GM12873 (cell line): ENCODE data around the gene NMNAT1.

Experiments used
- TF ChIP-seq, protein P1 (sequence below): IDR thresholded peaks from 2 replicates; pipeline ENCODE4 v1.5.1; 2012; ENCODE audit warnings: low read depth, mild to moderate bottlenecking, moderate library complexity, low read length, control low read depth; ENCODE audit not compliant: insufficient read depth; ENCODE audit errors: missing control alignments

NMNAT1 gene

DNA sequence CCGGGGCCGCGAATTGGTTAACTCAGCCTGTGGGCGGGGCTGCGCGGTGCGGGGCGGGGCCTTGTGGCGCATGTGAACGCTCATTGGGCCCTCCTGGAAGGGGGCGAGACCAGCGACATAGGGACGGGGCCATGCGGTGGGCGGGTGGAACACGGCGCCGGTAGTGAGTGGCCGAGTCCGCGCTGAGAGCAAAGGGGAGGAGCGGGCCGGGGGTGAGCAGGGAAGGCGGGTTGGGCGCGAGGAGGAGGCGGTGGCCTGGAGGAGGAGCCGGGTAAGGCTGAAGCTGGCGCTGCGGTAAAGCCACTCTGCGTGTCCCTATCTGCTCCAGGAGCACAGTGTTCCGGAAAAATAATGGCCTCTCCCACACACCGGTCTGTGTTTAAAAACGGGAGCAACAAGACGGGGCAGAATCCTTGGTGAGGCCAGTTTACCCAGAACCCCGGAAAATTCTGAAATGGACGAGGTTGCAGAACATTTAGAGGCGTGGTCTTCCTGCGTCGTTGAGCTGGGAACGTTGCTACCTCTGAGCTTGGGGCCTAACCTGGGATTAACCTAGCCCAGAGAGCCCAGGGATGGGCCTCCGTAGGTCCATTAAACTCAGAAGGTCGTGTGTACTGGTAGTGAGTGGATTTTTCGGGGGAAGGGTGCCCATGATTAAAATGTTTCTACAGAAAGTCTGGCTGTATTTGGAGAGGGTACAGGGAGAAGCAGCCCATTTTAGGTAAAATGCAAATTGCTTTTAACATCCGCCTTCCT is 32.7 kb upstream of the NMNAT1 start:
- TF ChIP-seq, protein P1, sequence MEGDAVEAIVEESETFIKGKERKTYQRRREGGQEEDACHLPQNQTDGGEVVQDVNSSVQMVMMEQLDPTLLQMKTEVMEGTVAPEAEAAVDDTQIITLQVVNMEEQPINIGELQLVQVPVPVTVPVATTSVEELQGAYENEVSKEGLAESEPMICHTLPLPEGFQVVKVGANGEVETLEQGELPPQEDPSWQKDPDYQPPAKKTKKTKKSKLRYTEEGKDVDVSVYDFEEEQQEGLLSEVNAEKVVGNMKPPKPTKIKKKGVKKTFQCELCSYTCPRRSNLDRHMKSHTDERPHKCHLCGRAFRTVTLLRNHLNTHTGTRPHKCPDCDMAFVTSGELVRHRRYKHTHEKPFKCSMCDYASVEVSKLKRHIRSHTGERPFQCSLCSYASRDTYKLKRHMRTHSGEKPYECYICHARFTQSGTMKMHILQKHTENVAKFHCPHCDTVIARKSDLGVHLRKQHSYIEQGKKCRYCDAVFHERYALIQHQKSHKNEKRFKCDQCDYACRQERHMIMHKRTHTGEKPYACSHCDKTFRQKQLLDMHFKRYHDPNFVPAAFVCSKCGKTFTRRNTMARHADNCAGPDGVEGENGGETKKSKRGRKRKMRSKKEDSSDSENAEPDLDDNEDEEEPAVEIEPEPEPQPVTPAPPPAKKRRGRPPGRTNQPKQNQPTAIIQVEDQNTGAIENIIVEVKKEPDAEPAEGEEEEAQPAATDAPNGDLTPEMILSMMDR = no peak

DNA sequence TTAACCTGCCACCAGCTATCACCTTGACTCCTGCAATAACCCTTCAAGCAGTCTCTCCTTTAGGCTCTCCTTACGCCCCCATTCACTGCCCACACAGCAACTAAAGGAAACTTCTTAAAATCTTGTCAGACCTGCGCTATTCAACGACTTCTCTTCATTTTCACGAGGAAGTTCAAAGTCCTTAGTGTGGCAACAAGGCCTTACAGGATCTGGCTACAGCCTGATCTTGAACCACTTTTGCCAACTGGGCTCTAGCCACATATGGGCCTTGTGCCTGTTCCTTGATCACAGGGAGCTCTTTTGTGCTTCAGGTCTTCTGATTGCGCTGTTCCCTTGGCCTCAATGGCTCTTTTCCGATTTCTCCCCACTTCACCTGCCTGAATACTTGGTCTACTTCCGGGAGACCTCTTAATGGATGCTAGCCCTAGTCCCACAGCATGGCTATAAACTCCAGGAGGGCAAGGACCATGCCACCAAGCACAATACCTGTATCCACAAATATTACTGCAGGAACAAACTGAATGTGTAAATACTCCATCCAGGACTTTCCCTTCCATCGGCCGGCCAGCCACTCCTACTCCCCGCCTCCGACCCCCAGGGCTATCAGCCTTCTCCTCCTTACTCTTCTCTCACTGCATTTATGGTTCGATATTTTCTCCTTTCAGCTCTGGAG is 30.9 kb upstream of the NMNAT1 start:
- TF ChIP-seq, protein P1 = no peak

DNA sequence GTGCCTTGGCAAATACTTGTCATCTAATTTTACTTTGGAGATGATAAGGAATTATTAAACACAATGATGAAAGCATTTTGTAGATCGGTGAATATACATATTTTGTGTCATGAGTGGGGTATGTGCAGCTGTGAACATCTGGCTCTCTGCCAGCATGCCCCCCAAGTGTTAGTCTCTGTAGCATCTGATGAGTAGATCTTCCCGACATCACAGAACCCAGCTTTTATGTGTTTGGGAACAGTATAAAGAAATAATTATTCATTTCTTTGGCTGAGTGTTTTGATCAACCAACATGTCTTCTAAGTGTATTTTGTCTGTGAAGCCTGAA is 28.7 kb upstream of the NMNAT1 start:
- TF ChIP-seq, protein P1 = no peak

DNA sequence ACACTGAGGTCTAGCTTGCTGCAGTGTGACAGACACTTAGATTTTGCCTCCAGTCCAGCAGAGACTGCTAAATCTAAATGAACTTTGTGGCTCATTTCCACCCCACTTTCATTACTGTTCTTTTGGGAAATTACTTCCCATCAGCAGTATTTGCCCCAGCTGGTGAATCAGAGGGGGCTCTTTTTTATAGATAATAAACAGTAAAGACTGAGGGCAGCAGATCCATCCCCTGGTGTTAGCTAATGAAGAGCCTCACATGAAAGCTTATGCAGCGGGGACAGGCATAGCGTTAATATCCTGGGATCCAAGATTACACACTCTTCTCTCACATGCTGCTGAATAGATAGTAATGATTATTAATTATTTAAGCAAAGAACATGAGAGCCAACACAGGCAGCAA is 26.8 kb upstream of the NMNAT1 start:
- TF ChIP-seq, protein P1 = no peak

DNA sequence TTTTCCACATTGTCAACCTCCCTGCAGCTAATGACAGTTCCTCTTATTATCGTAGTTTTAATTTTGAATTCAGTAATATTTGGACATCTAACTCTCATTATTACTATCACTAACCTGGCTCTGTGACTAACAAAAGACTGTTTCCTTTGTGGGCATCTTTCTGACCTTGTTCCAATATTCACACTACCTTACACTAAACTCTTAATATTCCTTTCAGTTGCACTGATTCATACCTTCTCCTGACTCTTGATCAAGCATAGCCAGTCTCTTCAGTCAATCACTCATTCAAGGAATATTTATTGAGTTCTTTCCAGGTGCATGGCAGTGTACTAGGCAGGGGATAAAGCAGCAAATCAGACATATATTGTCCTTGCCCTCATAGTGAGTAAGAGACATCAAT is 25.4 kb upstream of the NMNAT1 start:
- TF ChIP-seq, protein P1 = no peak

DNA sequence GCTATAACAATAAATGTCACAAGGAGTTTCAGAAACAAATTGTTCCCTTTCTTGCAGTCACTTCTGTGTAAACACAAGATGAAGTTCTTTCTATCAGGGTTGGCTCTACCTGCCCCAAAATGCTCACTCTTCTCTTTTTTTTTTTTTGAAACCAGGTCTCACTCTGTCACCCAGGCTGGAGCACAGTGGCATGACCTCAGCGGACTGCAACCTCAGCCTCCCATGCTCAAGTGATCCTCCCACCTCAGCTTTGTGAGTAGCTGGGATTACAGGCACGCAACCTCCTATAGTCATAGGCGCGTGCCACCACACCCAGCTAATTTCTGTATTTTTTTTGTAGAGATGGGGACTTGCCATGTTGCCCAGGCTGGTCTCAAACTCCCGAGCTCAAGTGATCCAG is 22.7 kb upstream of the NMNAT1 start:
- TF ChIP-seq, protein P1 = no peak

DNA sequence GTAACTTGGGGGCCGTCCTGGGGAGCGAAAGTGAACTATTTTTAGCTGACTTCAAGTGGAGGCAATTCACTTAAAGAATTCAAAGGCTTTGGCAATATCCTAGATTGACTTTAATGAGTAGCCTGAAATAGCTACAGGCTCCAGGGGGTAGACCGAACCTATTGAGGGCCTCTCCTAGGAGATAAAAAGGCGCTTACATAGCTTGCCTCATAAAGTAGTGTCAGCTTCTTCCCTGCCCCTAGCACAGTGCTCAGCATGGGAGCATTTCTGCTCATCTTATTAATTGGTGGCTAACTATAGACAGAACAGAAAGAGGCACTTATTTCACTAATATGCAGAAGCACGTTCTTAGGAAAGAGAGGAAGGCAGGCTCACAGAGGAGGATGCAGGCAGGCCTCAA is 20.9 kb upstream of the NMNAT1 start:
- TF ChIP-seq, protein P1 = no peak
